HepG2 (cell line): ENCODE data around the gene PYY. TPM values are rescaled to one million over a fixed set of nuclear protein-coding genes. Genes with fewer than 3 reads are reported as not detected.
A peak's percentile ranks its signal among the peaks of the same experiment; 100 is the strongest.

ENCODE experiments used
- AFF4 ChIP-seq: sonication (generic); formaldehyde crosslinking; IDR thresholded peaks from 2 replicates; pipeline ENCODE4 v1.4.0; 2020; ENCODE audit warnings: missing genetic modification reagents
- ELK4 ChIP-seq: sonication (generic); formaldehyde crosslinking; IDR thresholded peaks from 2 replicates; pipeline ENCODE4 v1.9.0; 2021; ENCODE audit warnings: missing genetic modification reagents, borderline replicate concordance
- ETV6 ChIP-seq: sonication (generic); formaldehyde crosslinking; conservative IDR thresholded peaks from 2 replicates; pipeline ENCODE4 v1.4.0; 2020; ENCODE audit warnings: missing genetic modification reagents
- MBD4 ChIP-seq: IDR thresholded peaks from 2 replicates; pipeline ENCODE4 v1.6.1; 2012; ENCODE audit warnings: low read length, inconsistent platforms, borderline replicate concordance
- MZF1 ChIP-seq: sonication (generic); formaldehyde crosslinking; IDR thresholded peaks from 2 replicates; pipeline ENCODE4 v1.8.1; 2023; ENCODE audit warnings: mild to moderate bottlenecking, missing genetic modification reagents, borderline replicate concordance
- PAXIP1 ChIP-seq: sonication (generic); formaldehyde crosslinking; conservative IDR thresholded peaks from 2 replicates; pipeline ENCODE4 v1.4.0; 2020; ENCODE audit warnings: mild to moderate bottlenecking, missing genetic modification reagents, moderate library complexity
- ZBTB43 ChIP-seq: sonication (generic); formaldehyde crosslinking; conservative IDR thresholded peaks from 2 replicates; pipeline ENCODE4 v1.4.0; 2020; ENCODE audit warnings: missing genetic modification reagents
- ZNF563 ChIP-seq: sonication (generic); formaldehyde crosslinking; IDR thresholded peaks from 2 replicates; pipeline ENCODE4 v1.8.0; 2022; ENCODE audit warnings: mild to moderate bottlenecking, moderate library complexity, missing genetic modification reagents
- ZNF605 ChIP-seq: sonication (generic); formaldehyde crosslinking; IDR thresholded peaks from 2 replicates; pipeline ENCODE4 v1.8.0; 2022; ENCODE audit warnings: mild to moderate bottlenecking, missing genetic modification reagents
- polyA plus RNA-seq, 8 experiments: library from polyadenylated mRNA; depleted of rRNA in 3 of 8; stranded (reverse) in 7 of 8; unstranded in 1 of 8; fragments of >200 nt; fragmentation: Illumina TruSeq in 4 of 8; extraction: Trizol in 4 of 8; gene quantifications; 2 replicates each; pipeline versions ENCODE4 v1.2.1 to v1.2.3, GENCODE V29; 2011 to 2016; ENCODE audit warnings: low read depth in 4 of 8, missing spikeins in 1 of 8, mixed read lengths in 1 of 8; ENCODE audit not compliant: insufficient read depth in 1 of 8
- total RNA-seq, 5 experiments: library from RNA; depleted of rRNA; stranded (reverse); fragments of >200 nt; fragmentation: Illumina TruSeq; extraction: Trizol; gene quantifications; 2 replicates each; pipeline ENCODE4 v1.2.3, GENCODE V29; 2016; ENCODE audit warnings: low read depth in 1 of 5
- TF ChIP-seq, protein P1 (sequence below): IDR thresholded peaks from 2 replicates; pipeline ENCODE4 v1.6.1; 2012; ENCODE audit warnings: low read depth, low read length, improper control_type of control experiment
- TF ChIP-seq, protein P2 (sequence below): sonication (generic); formaldehyde crosslinking; IDR thresholded peaks from 2 replicates; pipeline ENCODE4 v1.4.0; 2020; ENCODE audit warnings: missing genetic modification reagents, borderline replicate concordance

Gene PYY
- total and polyA plus RNA-seq, 2 of the 13 experiments (the other 11 are each of a cell fraction or from before 2014, with no cell fraction given), result 0.25 TPM; not detected in 1

DNA sequence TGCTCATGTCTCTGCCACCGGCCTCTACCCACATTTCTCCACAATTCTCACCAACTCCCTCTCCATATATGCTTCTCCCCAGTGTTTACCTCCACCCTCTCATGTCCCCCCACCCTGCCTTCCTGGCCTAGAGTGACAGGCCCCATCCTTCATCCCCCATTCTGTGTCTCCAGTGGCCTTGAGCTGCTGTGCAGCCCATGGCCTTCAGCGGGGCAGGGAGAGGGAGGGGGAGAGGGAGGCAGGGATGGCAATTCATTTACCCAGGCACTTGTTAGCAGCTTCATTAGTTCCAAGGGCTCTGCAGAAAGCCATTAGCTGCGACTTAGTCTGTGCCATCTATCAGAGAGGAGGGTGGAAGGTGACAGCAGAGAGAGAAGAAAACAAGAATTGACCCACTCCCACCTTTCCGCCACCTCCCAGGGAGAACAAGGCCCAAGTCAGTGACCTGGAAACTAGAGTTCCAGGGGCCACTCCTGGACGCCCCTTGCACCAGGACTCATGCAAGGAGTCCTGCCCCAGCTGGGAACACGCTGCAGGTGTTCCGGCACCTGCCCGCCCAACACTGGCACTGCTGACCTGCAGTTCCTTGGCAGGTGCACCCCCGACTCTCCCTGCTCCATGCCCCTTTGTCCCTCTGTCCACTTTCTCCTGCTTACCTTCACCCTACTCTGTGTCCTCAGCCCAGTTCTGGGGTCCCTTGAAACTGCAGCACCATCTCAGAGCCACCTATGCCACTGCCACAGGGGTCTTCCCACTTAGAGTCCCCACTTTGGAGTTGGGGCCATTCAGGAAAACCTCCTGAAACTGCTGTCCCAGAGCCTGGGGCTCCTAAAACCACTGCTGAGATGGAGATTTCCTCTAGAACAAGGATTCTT, 23.5 kb upstream of the PYY start (continued):
- TF ChIP-seq PAXIP1 (CRISPR knock-in tag) (peak; percentile 65), ELK4 (CRISPR knock-in tag) (no peak), MZF1 (CRISPR knock-in tag) (no peak), ZNF605 (CRISPR knock-in tag) (no peak), MBD4 (no peak), AFF4 (CRISPR knock-in tag) (no peak), ZBTB43 (CRISPR knock-in tag) (no peak), ZNF563 (CRISPR knock-in tag) (peak; percentile 18; the same call in 1 of the 2 replicates), ETV6 (CRISPR knock-in tag) (no peak)
- TF ChIP-seq, protein P1, sequence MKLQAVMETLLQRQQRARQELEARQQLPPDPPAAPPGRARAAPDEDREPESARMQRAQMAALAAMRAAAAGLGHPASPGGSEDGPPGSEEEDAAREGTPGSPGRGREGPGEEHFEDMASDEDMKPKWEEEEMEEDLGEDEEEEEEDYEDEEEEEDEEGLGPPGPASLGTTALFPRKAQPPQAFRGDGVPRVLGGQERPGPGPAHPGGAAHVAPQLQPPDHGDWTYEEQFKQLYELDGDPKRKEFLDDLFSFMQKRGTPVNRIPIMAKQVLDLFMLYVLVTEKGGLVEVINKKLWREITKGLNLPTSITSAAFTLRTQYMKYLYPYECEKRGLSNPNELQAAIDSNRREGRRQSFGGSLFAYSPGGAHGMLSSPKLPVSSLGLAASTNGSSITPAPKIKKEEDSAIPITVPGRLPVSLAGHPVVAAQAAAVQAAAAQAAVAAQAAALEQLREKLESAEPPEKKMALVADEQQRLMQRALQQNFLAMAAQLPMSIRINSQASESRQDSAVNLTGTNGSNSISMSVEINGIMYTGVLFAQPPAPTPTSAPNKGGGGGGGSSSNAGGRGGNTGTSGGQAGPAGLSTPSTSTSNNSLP, result no peak
- TF ChIP-seq, protein P2, sequence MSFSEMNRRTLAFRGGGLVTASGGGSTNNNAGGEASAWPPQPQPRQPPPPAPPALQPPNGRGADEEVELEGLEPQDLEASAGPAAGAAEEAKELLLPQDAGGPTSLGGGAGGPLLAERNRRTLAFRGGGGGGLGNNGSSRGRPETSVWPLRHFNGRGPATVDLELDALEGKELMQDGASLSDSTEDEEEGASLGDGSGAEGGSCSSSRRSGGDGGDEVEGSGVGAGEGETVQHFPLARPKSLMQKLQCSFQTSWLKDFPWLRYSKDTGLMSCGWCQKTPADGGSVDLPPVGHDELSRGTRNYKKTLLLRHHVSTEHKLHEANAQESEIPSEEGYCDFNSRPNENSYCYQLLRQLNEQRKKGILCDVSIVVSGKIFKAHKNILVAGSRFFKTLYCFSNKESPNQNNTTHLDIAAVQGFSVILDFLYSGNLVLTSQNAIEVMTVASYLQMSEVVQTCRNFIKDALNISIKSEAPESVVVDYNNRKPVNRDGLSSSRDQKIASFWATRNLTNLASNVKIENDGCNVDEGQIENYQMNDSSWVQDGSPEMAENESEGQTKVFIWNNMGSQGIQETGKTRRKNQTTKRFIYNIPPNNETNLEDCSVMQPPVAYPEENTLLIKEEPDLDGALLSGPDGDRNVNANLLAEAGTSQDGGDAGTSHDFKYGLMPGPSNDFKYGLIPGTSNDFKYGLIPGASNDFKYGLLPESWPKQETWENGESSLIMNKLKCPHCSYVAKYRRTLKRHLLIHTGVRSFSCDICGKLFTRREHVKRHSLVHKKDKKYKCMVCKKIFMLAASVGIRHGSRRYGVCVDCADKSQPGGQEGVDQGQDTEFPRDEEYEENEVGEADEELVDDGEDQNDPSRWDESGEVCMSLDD (CRISPR knock-in tag), result no peak
